Posterior vena cava (tissue), 2 donors: ENCODE data around the gene SUSD2. TPM values are rescaled to one million over a fixed set of nuclear protein-coding genes. Genes with fewer than 3 reads are reported as not detected.

Experiments
- DNase-seq: peaks from one replicate; pipeline ENCODE4 v3.0.0-alpha.2; 2020; ENCODE audit warnings: low spot score
- intact Hi-C, 2 donors: fragments of 100-400 bp; cut with DNase I; formaldehyde crosslinking; loops; one replicate each; pipeline versions ENCODE4 v1.14.1 to v1.14.2; 2022 to 2023
- total RNA-seq, 2 donors: library from RNA; stranded (reverse); fragmentation: NEBNext Ultra II Directional; extraction: Animal tissue kit (Norgen Biotek cat#: 25700); gene quantifications; one replicate each; pipeline ENCODE4 v1.2.1, GENCODE V29; 2021
- donor health status: DM: yes; HTN: yes; CAD: no.
- donor health status: DM: yes; HTN: yes; CAD: no.

SUSD2 gene
- total RNA-seq, 2 donors from 2014 or later: 11.9 to 29.5 TPM

DNA sequence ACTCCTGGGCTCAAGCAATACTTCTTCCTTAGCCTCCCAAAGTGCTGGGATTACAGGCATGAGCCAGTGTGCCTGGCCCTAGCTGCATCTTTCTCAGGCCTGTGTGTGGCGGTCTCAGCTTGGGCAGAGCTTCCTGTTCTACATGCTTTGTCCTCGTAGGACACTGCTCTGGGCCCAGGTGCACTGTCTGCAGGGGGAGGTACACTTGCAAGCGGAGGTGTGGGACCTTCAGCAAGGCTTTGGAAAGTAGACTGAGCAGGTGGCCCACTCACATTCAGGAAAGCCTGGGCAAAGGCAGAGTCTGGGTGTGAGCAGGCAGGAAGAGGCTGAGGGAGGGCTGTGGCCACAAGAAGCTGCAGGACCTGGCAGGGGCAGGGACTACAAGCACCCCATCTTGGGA is 33.6 kb upstream of the SUSD2 start:
- intact Hi-C loops: loop anchor here in 1 of 2 donors (10.0 kb wide), 2 partner anchors 133 to 1003 kb away; partner anchors contain the start of genes CABIN1, RAB36 and RSPH14
- DNase-seq: no peak

DNA sequence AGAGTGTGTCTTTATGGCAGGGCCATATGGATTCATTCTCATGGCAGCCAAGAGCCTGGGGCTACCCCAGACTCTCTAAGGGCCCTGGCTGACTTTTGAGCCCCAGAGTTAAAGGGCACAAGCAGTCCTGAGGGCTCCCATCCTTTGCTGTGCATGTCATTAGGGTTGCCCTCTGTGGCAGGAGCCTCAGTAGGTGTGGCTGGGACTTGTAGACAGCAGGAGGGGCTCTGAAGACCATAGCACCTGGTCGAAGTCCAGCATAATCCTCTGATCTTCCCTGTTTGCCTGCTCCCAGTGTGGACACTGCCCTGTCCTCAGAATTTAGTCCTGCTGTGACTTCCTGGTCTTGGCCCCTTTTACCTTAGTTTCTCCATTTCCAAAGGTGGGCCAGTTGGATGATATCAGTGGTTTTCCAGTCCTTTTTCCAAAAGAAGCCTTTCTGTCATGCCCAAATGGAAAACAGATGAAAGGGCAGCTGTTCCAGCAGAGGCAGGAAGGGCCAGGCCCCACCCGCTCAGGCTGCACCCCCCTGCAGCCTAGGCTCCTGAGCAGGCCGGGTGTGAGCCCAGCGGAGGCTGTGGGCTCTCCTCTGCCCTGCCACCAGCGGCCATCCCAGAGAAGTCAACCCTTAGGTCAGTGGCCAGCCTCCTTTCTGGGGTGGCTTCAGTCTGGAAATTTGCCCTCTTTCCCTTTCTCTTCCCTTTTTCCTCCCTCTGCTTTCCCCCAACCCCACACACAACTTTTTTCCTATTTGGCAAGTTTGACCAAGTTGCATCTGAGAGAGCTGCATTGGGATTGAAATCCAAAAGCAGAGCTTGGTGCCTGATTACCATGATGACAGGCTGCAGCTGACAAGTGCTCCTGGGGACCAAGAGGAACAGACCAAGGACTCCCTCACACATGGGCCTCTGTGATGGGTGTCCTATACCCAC is 32.8 kb upstream of the SUSD2 start:
- no peak for DNase-seq
- intact Hi-C loops: loop anchor here in 1 of 2 donors (10.0 kb wide), 2 partner anchors 134 to 1004 kb away; partner anchors contain the start of genes CABIN1, RAB36 and RSPH14

GRCh38 chr22:24149198-24149590 is 32.1 kb upstream of the SUSD2 start:
- no peak for DNase-seq
- intact Hi-C loops: loop anchor here in 1 of 2 donors (10.0 kb wide), 2 partner anchors 134 to 1004 kb away; partner anchors contain the start of genes CABIN1, RAB36 and RSPH14

GRCh38 chr22:24153353-24153752 is 27.9 kb upstream of the SUSD2 start:
- DNase-seq: no peak
- intact Hi-C loops: no loop called here

- intact Hi-C loops: no loop called here
- no peak for DNase-seq
Observed at GRCh38 chr22:24153959-24154358, 27.3 kb upstream of the SUSD2 start.

DNA sequence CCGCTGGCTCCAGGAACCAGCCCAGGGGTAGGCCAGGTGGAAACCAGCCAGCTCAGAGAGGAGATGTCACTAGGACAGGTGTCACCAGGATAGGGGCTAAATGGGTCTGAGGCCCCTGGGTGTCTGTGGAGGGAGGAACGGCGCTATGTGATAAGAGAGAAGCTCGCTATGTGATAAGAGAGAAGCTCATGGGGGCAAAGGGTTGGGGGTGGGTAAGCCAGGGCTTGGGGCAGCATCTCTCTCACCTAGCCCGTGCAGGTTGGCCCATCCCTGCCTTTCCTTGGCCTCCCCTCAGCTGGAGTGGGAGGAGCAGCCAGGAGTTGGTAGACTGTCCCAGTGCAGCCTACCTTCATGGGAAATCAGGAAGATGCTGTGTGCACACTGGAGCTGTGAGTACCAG is 26.5 kb upstream of the SUSD2 start:
- DNase-seq: no peak
- intact Hi-C loops: no loop called here

GRCh38 chr22:24155627-24156140 is 25.6 kb upstream of the SUSD2 start:
- intact Hi-C loops: no loop called here
- DNase-seq: peak; percentile 93

- DNase-seq: no peak
- intact Hi-C loops: no loop called here
Observed at GRCh38 chr22:24156141-24156912, 25.0 kb upstream of the SUSD2 start.

GRCh38 chr22:24156913-24157821 is 24.1 kb upstream of the SUSD2 start:
- intact Hi-C loops: no loop called here
- peak; percentile 94 for DNase-seq

GRCh38 chr22:24157822-24158135 is 23.5 kb upstream of the SUSD2 start:
- intact Hi-C loops: no loop called here
- no peak for DNase-seq

- intact Hi-C loops: loop anchor here in 1 of 2 donors (10.0 kb wide), 1 partner anchor 155 kb away; the partner anchor contains the start of gene GSTT4
- no peak for DNase-seq
Observed at GRCh38 chr22:24159650-24160049, 21.6 kb upstream of the SUSD2 start.

DNA sequence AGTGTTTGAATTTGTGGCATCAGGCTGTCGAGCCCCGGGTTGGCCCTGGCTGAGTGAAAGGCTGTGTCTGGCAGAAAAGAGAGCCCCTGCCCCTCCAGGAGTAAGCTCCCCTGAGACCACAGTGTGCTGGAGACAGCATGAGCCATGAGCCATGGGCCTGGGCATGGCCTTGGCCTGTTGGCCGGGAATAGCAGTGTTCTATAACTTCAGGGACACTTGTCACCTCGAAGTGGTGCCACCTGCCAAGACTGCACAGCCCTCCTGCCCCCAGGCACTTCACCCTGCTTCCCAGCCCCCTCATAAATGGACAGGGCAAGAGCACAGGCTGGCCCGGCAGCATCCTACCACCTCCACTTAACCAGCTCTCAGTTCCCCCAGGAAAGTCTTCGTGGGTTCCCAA is 20.7 kb upstream of the SUSD2 start:
- intact Hi-C loops: loop anchor here in 1 of 2 donors (10.0 kb wide), 1 partner anchor 156 kb away; the partner anchor contains the start of gene GSTT4
- DNase-seq: no peak

GRCh38 chr22:24161485-24161884 is 19.8 kb upstream of the SUSD2 start:
- intact Hi-C loops: loop anchor here in 1 of 2 donors (10.0 kb wide), 1 partner anchor 157 kb away; the partner anchor contains the start of gene GSTT4
- DNase-seq: no peak

DNA sequence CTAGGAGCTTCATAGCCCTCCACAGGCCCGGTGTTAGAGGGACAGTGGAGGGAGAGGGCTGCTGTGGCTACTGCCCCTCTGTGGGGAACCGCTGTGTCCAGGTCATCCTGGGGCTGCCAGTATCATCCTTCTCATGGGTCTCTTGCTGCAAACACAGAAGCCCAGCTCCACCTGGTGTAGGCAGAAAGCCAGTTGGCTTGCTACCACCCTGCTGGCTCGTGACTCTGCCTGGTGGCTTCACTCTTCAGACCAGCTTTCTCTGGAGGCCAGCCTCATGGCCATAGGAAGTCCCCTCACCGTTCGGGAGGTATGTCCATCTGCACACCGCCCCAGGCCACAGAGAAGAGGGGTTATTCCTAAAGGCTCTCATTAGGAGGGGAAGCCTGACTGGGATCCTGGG is 19.4 kb upstream of the SUSD2 start:
- DNase-seq: no peak

DNA sequence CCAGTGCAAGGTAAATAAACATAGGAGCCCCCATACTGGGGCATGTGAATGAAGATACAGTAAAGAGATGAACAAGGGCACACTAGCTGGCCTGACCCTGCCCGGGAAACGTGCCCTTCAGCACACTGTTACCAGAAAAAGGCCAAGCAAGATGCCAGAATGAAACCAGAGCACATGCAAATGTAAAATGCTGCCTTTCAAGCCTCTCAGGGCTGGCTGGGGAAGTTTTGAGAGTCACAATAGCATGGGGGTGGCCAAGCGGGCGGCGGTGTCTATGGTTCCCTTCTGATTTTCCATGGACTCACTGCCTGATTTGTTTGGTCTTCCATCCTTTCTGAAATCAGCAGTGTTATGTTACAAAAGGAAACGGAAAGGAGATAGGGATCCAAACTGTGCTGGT is 18.9 kb upstream of the SUSD2 start:
- DNase-seq: no peak
- intact Hi-C loops: loop anchor here in 1 of 2 donors (10.0 kb wide), 1 partner anchor 158 kb away; the partner anchor contains the start of gene GSTT4

More for the DNA sequence above, 19.4 kb upstream of the SUSD2 start:
- intact Hi-C loops: loop anchor here in 1 of 2 donors (10.0 kb wide), 1 partner anchor 157 kb away; the partner anchor contains the start of gene GSTT4

DNA sequence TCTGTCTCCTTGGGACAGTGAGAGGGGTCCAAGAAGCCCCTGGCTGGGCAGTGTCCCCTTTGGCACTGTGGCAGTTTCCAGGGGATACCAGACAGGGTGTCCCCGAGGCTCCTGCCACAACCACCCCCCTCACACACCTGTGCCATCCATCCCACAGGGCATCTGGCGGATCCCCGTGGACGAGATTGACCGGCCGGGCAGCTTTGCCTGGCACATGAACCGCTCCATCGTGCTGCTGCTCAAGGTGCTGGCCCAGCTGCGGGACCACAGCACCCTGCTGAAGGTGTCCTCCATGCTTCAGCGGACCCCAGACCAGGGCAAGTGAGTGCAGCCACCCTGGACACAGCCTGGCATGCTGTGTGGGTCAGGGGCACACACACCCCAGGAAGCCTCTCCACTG is 17.0 kb upstream of the SUSD2 start:
- intact Hi-C loops: loop anchor here in 1 of 2 donors (10.0 kb wide), 1 partner anchor 159 kb away; the partner anchor contains the start of gene GSTT4
- DNase-seq: no peak

GRCh38 chr22:24164940-24165339 is 16.3 kb upstream of the SUSD2 start:
- no peak for DNase-seq
- intact Hi-C loops: loop anchor here in 1 of 2 donors (10.0 kb wide), 1 partner anchor 160 kb away; the partner anchor contains the start of gene GSTT4

GRCh38 chr22:24165673-24166072 is 15.6 kb upstream of the SUSD2 start:
- intact Hi-C loops: loop anchor here in 1 of 2 donors (10.0 kb wide), 1 partner anchor 161 kb away; the partner anchor contains the start of gene GSTT4
- DNase-seq: no peak
